ENCODE measurements around the gene C12orf43. TPM values are rescaled to one million over a fixed set of nuclear protein-coding genes. Genes with fewer than 3 reads are reported as not detected.
A peak's percentile ranks its signal among the peaks of the same experiment; 100 is the strongest.

Gene C12orf43
- total RNA-seq, 2 experiments from 2014 or later = 19.8 to 20.7 TPM

GRCh38 chr12:121043067-121043466 lies 26.8 kb upstream of the C12orf43 start:
- ATAC-seq (no peak), DNase-seq (no peak)
- H3K27me3 Mint-ChIP-seq = peaks cover 9% of the 10 kb centered on the region
- no peak for TF ChIP-seq CTCF (IDR thresholded peaks at IDR 0.05)
- H3K27ac Mint-ChIP-seq = no peak overlapping the region
- ChIA-PET POLR2A (no interaction called here), CTCF (no interaction called here)
- intact Hi-C loops (cut with micrococcal nuclease) = no loop called here
- no peaks in the 10 kb centered on the region for H3K9me3 Mint-ChIP-seq
- no peak overlapping the region for H3K4me3 Mint-ChIP-seq
- peaks cover 23% of the 10 kb centered on the region for H3K4me1 Mint-ChIP-seq (ENCODE audit: low read depth)
- no peaks in the 10 kb centered on the region for H3K36me3 Mint-ChIP-seq (ENCODE audit: low read depth)

DNA sequence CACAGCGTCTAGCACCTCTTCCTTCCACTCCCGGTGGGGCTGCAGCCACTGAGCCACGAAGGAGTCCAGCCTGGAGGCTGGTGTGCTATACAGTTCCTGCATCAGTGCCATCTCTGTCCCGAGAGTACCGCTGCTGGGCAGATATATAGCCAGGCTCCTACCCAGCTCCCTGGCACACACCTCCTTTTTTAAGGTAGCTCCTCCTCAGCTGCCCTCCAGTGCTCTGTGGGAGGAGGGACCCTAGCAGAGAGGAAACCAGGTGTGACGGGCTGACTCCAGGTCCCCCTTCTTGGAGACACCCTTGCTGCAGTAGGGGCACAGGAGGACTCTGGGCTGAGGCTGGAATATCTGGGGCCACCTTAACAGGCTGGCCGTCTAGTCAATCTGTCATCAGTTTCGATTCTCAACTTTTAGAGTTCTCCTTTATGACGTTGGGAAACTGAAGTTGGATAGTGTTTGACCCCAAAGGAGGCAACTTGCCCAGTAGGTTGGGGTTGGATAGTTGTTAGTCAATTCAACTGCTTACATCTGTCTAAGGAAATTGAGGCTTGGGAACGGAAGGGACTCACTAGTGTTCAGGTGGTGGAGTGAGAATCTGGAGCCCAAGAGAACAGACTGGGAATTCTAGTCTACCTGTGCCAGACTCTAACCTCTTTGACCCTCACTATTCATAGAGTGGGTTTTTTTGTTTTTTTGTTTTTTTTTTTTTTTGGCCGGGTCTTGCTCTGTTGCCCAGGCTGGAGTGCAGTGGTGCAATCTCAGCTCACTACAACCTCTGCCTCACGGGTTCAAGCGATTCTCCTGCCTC lies 22.8 kb upstream of the C12orf43 start, which contains the start of gene OASL:
TSS of gene OASL (minus strand) at position 386 of the 808 bp plus-strand sequence. CDS start at position 111, 275 bp downstream.
- intact Hi-C loops (cut with micrococcal nuclease) = no loop called here
- no peak for TF ChIP-seq CTCF (IDR thresholded peaks at IDR 0.05)

GRCh38 chr12:121036810-121037326 lies 20.6 kb upstream of the C12orf43 start:
- DNase-seq (peak; percentile 77), ATAC-seq (peak; percentile 55)
- ChIA-PET POLR2A (interaction anchor here (0.8 to 2.3 kb wide), 3 partner anchors 10 to 23 kb away, joined by 3 to 9 read pairs (median 6); partner anchors contain the start of gene C12orf43), CTCF (interaction anchor here (0.6 to 2.7 kb wide), 3 partner anchors 9 to 31 kb away, joined by 3 to 18 read pairs (median 8); no protein-coding TSS in a partner anchor)
- Mint-ChIP-seq H3K4me1 (ENCODE audit: low read depth) (peaks cover 62% of the 10 kb centered on the region), H3K9me3 (no peaks in the 10 kb centered on the region), H3K27me3 (peaks cover 1% of the 10 kb centered on the region), H3K27ac (peak overlapping the region; percentile 94), H3K4me3 (peak overlapping the region; percentile 80), H3K36me3 (ENCODE audit: low read depth) (peaks cover 3% of the 10 kb centered on the region)
- intact Hi-C loops (cut with micrococcal nuclease) = no loop called here
- TF ChIP-seq CTCF (IDR thresholded peaks at IDR 0.05) = no peak

More for the DNA sequence above, 22.8 kb upstream of the C12orf43 start, which contains the start of gene OASL:
- Mint-ChIP-seq H3K4me3 (peak within 1 kb of the TSS; percentile 80), H3K36me3 (ENCODE audit: low read depth) (peaks cover 2% of the 10 kb centered on the region), H3K9me3 (no peaks in the 10 kb centered on the region), H3K4me1 (ENCODE audit: low read depth) (peaks cover 51% of the 10 kb centered on the region), H3K27ac (peak within 1 kb of the TSS; percentile 87), H3K27me3 (peaks cover 9% of the 10 kb centered on the region)
- ChIA-PET CTCF (interaction anchor here (0.6 to 2.7 kb wide), 6 partner anchors 21 to 486 kb away, joined by 3 to 18 read pairs (median 4); no protein-coding TSS in a partner anchor), POLR2A (no interaction called here)
- peak; percentile 55 for ATAC-seq
- peak; percentile 65 for DNase-seq

GRCh38 chr12:121034616-121035305 lies 18.5 kb upstream of the C12orf43 start:
- no peaks in the 10 kb centered on the region for H3K27me3 Mint-ChIP-seq
- CTCF ChIA-PET = interaction anchor here (1.5 to 4.0 kb wide), 3 partner anchors 26 to 66 kb away, joined by 4 to 20 read pairs (median 5); no protein-coding TSS in a partner anchor
- POLR2A ChIA-PET = interaction anchor here (0.6 to 2.0 kb wide), 6 partner anchors 10 to 500 kb away, joined by 3 to 9 read pairs (median 4); partner anchors contain the start of gene C12orf43
- no peak for TF ChIP-seq CTCF (IDR thresholded peaks at IDR 0.05)
- peak; percentile 24 for DNase-seq
- peaks cover 60% of the 10 kb centered on the region for H3K4me1 Mint-ChIP-seq (ENCODE audit: low read depth)
- intact Hi-C loops (cut with micrococcal nuclease) = no loop called here
- ATAC-seq = no peak
- H3K4me3 Mint-ChIP-seq = peak overlapping the region; percentile 20
- H3K36me3 Mint-ChIP-seq (ENCODE audit: low read depth) = peaks cover 3% of the 10 kb centered on the region
- peak overlapping the region; percentile 85 for H3K27ac Mint-ChIP-seq
- H3K9me3 Mint-ChIP-seq = no peaks in the 10 kb centered on the region

All from activated CD8-positive, alpha-beta T cell treated with anti-CD3 and anti-CD28 coated beads for 36 hours (primary cell).